Cardiac muscle cell (in vitro differentiated cells and primary cell): ENCODE data around the gene SLC29A2. TPM values are rescaled to one million over a fixed set of nuclear protein-coding genes. Genes with fewer than 3 reads are reported as not detected.

ENCODE experiments used
- DNase-seq, 2 donors: peaks; one replicate each; pipeline versions ENCODE4 v3.0.0 to v3.0.0-alpha.2; 2010 to 2017; ENCODE audit warnings: low read depth in 1 of 2, low spot score in 1 of 2
- H3K27ac ChIP-seq: fragments of 200-600 bp; sonication (generic); 2 replicates; pipeline ENCODE4 v1.5.1; 2016
- H3K27me3 ChIP-seq: fragments of 200-600 bp; sonication (generic); 2 replicates; pipeline ENCODE4 v1.6.0; 2016; ENCODE audit warnings: control low read depth
- H3K36me3 ChIP-seq: fragments of 200-600 bp; sonication (generic); 2 replicates; pipeline ENCODE4 v1.5.1; 2016; ENCODE audit warnings: control low read depth
- H3K4me1 ChIP-seq: fragments of 200-600 bp; sonication (generic); 2 replicates; pipeline ENCODE4 v1.8.1; 2017; ENCODE audit warnings: low read depth, mild to moderate bottlenecking, mixed run types
- H3K4me3 ChIP-seq: fragments of 200-600 bp; sonication (generic); 2 replicates; pipeline ENCODE4 v1.5.1; 2016; ENCODE audit warnings: mild to moderate bottlenecking
- H3K9me3 ChIP-seq: fragments of 200-600 bp; sonication (generic); 2 replicates; pipeline ENCODE4 v1.5.1; 2017; ENCODE audit warnings: low read depth, mild to moderate bottlenecking, control low read depth
- polyA plus RNA-seq: library from polyadenylated mRNA; unstranded; fragments of >200 nt; fragmentation: Nextera tagmentation; extraction: Ambion mirVana; gene quantifications from 2 replicates; pipeline ENCODE4 v1.2.1, GENCODE V29; 2016
- total RNA-seq: library from RNA; depleted of rRNA; stranded (reverse); fragments of >200 nt; gene quantifications from 2 replicates; pipeline ENCODE4 v1.2.3, GENCODE V29; 2016
- TF ChIP-seq, protein P1 (sequence below): IDR thresholded peaks from 2 replicates; pipeline ENCODE4 v1.5.1; 2012; ENCODE audit warnings: low read depth, mild to moderate bottlenecking, low read length

The SLC29A2 gene
- total and polyA plus RNA-seq, 2 experiments from 2014 or later: 36.8 to 50.2 TPM

DNA sequence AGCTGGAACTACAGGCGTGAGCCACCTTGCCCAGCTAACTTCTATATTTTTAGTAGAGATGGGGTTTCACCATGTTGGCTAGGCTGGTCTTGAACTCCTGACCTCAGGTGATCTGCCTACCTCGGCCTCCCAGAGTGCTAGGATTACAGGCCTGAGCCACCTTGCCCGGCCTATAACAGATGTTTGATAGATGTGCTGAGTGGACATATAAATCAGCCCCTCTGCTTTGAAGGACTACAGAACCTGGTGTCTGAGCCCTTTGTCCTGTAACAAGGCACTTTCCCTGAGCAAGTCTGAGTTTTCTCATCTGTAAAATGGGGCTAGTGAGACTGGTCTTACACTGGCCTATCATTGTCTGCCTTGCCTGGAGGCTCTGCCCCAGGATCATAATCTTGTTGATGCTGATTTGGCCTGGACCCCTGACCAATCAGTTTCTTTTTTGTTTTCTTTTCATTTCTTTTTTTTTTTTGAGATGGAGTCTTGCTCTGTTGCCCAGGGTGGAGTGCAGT, 42.3 kb downstream of the SLC29A2 start:
- Histone ChIP-seq H3K36me3 (no peaks in the 10 kb centered on the region), H3K4me3 (no peak overlapping the region), H3K9me3 (no peaks in the 10 kb centered on the region), H3K27me3 (no peaks in the 10 kb centered on the region), H3K4me1 (peaks cover 20% of the 10 kb centered on the region), H3K27ac (no peak overlapping the region)
- TF ChIP-seq, protein P1, sequence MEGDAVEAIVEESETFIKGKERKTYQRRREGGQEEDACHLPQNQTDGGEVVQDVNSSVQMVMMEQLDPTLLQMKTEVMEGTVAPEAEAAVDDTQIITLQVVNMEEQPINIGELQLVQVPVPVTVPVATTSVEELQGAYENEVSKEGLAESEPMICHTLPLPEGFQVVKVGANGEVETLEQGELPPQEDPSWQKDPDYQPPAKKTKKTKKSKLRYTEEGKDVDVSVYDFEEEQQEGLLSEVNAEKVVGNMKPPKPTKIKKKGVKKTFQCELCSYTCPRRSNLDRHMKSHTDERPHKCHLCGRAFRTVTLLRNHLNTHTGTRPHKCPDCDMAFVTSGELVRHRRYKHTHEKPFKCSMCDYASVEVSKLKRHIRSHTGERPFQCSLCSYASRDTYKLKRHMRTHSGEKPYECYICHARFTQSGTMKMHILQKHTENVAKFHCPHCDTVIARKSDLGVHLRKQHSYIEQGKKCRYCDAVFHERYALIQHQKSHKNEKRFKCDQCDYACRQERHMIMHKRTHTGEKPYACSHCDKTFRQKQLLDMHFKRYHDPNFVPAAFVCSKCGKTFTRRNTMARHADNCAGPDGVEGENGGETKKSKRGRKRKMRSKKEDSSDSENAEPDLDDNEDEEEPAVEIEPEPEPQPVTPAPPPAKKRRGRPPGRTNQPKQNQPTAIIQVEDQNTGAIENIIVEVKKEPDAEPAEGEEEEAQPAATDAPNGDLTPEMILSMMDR: no peak
- no peak for DNase-seq

DNA sequence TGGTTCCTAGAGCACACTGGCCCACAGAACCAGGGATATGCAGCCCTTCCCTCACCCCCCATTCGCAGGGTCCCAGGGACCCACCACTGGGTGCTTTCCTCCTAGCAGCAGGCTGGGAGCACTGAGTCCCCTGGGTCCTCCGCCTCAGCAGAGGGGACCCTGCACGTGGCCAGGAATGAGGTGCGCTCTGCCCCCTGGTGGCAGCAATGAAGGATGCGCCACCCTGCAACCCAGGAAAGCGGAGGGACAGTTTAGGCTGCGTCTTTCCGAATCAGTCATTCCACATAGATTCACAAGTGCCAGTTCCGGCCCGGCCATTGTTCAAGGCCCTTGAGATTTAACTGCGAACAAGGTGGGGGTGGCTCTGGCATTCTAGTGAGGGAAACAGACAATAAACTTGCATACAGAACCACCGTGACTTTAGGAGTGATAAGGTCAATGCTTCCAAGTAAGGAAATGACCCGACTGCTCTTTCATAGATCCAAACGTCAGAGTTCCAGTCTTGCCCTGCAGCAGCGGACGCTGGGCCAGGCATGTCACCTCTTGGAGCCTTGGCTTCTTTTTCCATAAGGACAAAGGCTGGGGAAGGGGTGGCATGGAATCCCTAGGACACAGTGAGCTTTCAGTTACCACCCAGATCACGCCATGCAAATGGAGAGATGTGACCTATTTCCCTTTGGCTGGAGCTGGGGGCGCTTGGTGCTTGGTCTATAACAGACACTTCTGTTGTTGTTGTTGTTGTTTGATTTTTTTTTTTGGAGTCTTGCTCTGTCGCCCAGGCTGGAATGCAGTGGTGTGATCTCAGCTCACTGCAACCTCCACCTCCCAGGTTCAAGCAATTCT, 43.0 kb downstream of the SLC29A2 start:
- TF ChIP-seq, protein P1: peak; percentile 91
- Histone ChIP-seq H3K4me3 (no peak overlapping the region), H3K27me3 (no peaks in the 10 kb centered on the region), H3K36me3 (no peaks in the 10 kb centered on the region), H3K27ac (no peak overlapping the region), H3K9me3 (no peaks in the 10 kb centered on the region), H3K4me1 (peaks cover 20% of the 10 kb centered on the region)
- peak; percentile 81 to 86 for DNase-seq

DNA sequence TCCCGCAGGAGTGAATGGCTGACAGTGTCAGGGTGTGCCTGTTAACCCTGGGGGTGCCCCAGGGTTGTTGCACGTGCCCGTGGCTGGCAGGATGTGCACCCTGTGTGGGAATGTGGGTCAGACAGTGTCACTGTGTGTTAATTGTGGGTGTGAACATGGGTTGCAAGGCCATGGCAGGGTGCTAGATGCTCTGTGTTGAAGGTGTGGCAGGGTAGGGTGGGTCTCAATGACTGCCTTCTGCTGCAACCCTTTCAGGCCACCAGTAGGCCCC, 43.6 kb downstream of the SLC29A2 start:
- TF ChIP-seq, protein P1: no peak
- peaks cover 20% of the 10 kb centered on the region for H3K4me1 ChIP-seq
- H3K27me3 ChIP-seq: no peaks in the 10 kb centered on the region
- no peak overlapping the region for H3K4me3 ChIP-seq
- no peaks in the 10 kb centered on the region for H3K36me3 ChIP-seq
- no peaks in the 10 kb centered on the region for H3K9me3 ChIP-seq
- DNase-seq: no peak
- H3K27ac ChIP-seq: no peak overlapping the region

DNA sequence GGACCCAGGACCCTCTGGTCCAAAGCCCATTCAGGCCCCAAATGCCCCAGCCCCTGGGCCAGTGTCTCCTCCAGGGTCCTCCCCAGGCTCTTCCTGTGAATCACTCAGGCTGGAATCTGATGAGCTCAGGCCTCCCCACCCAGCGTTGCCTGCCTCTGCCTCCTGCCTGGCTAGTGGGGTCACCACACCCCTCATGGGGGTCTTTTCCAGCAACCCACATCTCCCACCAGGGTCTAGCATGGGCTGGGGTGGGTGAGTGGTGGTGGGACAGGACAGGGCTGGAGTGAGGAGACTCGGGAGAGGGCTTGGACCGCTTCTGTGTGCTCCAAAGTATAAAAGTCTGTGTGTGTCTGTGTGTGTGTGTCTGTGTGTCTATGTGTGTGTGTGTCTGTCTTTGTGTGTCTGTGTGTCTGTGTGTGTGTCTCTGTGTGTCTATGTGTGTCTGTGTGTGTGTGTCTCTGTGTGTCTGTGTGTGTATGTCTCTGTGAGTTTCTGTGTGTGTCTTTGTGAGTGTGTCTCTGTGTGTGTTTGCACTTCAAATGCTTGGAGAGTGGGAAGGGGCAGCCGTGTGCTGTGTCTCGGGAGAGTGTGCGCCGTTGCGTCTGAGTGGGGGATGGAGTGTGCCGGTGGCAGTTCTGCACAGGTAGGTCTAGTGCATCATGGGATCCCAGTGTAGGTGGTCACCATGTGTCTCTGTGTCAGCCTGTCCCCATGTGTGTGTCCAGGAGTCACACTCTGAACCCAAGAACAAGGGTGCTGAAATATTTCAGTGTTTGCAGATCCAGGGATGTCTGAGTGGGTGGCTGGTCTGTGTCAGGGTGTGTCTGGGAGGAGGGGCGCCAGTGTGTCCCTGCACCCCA, 44.2 kb downstream of the SLC29A2 start:
- H3K9me3 ChIP-seq: no peaks in the 10 kb centered on the region
- H3K4me1 ChIP-seq: peaks cover 20% of the 10 kb centered on the region
- H3K27me3 ChIP-seq: no peaks in the 10 kb centered on the region
- H3K27ac ChIP-seq: no peak overlapping the region
- no peaks in the 10 kb centered on the region for H3K36me3 ChIP-seq
- TF ChIP-seq, protein P1: no peak
- peak in 1 of 2 donors; percentile 47 for DNase-seq
- H3K4me3 ChIP-seq: no peak overlapping the region

DNA sequence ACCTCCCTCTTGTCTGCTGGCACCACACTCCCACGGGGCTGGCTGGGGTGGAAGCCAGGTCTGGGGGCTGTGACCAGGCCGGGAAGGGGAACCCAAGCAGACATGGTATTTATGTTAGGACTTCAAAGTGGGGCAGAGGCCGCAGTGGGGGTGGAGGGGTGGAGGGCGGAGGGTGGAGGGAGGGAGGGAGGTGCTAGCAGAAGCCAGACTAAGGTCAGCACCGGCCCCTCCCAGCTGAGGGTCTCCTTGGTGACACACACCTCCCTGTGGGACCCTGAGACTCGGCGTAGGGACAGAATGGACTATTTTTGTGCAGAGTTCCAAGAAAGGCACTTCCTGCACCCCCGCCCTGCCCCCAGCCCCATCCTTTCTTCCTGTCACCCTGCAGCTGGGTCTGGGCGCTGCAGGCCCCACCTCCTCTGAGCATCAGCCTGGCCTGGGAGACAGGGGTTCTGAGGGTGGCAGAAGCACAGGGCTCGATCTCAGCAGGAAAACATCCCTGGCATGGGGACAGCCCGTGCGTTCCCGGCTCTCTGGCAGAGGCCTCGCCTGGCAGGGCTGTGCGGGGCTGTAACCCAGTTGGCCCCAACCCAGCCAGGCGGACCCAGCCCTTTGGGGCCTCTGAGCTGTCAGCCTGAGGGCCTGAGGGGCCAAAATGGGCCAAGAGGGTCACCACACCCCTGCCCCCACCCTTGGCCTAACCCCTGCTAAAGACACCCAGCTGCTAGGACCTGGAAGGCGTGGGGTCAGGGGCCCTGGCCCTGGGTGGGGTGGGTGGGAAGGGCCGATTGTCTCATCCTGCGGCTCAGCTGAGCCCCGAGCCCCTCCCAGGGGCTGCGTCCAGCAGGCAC, 45.1 kb downstream of the SLC29A2 start:
- peak in 1 of 2 donors; percentile 52 for DNase-seq
- H3K27ac ChIP-seq: no peak overlapping the region
- H3K27me3 ChIP-seq: no peaks in the 10 kb centered on the region
- no peaks in the 10 kb centered on the region for H3K9me3 ChIP-seq
- peaks cover 14% of the 10 kb centered on the region for H3K4me1 ChIP-seq
- no peaks in the 10 kb centered on the region for H3K36me3 ChIP-seq
- no peak overlapping the region for H3K4me3 ChIP-seq
- TF ChIP-seq, protein P1: no peak
